OCI-LY3 (cell line): Measurements from ENCODE around the gene C11orf21.

Experiments used
- EZH2phosphoT487 ChIP-seq: fragments of 200-600 bp; shearing (Covaris generic); IDR thresholded peaks from 2 replicates; pipeline ENCODE4 v1.6.1; 2018; ENCODE audit warnings: antibody characterized with exemption, mixed run types, low read depth
- TF ChIP-seq, protein P1 (sequence below): fragments of 200-600, 300-600 bp; sonication (generic); IDR thresholded peaks from 2 replicates; pipeline ENCODE4 v1.5.1; 2014; ENCODE audit warnings: antibody characterized with exemption, low read length, low read depth

DNA sequence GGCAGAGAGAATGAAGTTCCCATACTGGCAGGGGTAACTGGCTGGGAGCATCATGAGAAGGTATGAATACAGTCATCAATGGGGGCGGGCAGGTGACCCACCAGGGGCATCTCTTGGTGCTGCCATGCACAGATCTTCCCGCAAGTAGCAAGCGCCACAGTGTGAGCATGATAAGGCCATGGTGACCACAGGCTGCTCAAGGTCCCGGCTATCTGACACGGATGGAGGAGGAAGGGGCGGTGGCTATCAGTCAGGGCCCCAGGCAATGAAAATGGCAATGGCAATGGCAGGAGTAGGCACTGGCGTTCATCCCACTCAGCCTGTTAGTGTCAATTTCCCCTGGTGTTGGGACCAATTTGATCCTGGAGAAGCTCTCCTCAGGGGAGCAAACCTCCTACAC, 53.0 kb downstream of the C11orf21 start:
- TF ChIP-seq, protein P1, sequence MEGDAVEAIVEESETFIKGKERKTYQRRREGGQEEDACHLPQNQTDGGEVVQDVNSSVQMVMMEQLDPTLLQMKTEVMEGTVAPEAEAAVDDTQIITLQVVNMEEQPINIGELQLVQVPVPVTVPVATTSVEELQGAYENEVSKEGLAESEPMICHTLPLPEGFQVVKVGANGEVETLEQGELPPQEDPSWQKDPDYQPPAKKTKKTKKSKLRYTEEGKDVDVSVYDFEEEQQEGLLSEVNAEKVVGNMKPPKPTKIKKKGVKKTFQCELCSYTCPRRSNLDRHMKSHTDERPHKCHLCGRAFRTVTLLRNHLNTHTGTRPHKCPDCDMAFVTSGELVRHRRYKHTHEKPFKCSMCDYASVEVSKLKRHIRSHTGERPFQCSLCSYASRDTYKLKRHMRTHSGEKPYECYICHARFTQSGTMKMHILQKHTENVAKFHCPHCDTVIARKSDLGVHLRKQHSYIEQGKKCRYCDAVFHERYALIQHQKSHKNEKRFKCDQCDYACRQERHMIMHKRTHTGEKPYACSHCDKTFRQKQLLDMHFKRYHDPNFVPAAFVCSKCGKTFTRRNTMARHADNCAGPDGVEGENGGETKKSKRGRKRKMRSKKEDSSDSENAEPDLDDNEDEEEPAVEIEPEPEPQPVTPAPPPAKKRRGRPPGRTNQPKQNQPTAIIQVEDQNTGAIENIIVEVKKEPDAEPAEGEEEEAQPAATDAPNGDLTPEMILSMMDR: no peak
- TF ChIP-seq EZH2phosphoT487: no peak
